HG03571 (cell line): Measurements from ENCODE around the gene AFDN.

Source experiments
- ATAC-seq: cut with Tn5 transposase; IDR thresholded peaks from one replicate; pipeline ENCODE4 v1.9.1; 2021; ENCODE audit not compliant: unreplicated experiment

The AFDN gene

GRCh38 chr6:167918548-167919278 lies 92.0 kb downstream of the AFDN start:
- no peak for ATAC-seq

- ATAC-seq = no peak
Observed at GRCh38 chr6:167919349-167919748, 92.6 kb downstream of the AFDN start.

- ATAC-seq = no peak
Observed at GRCh38 chr6:167920165-167920564, 93.5 kb downstream of the AFDN start.

- no peak for ATAC-seq
Observed at GRCh38 chr6:167921831-167922230, 95.1 kb downstream of the AFDN start.

- no peak for ATAC-seq
Observed at GRCh38 chr6:167925026-167925425, 98.3 kb downstream of the AFDN start.

GRCh38 chr6:167927246-167927645 lies 100.5 kb downstream of the AFDN start:
- ATAC-seq = no peak

GRCh38 chr6:167928111-167928510 lies 101.4 kb downstream of the AFDN start:
- ATAC-seq = no peak

- no peak for ATAC-seq
Observed at GRCh38 chr6:167930295-167930694, 103.6 kb downstream of the AFDN start.

- ATAC-seq = no peak
Observed at GRCh38 chr6:167932468-167933276, 106.0 kb downstream of the AFDN start.

GRCh38 chr6:167933290-167933689 lies 106.6 kb downstream of the AFDN start:
- no peak for ATAC-seq

- no peak for ATAC-seq
Observed at GRCh38 chr6:167933847-167934246, 107.1 kb downstream of the AFDN start.

- ATAC-seq = no peak
Observed at GRCh38 chr6:167934426-167934864, 107.7 kb downstream of the AFDN start.

- ATAC-seq = no peak
Observed at GRCh38 chr6:167936051-167936450, 109.3 kb downstream of the AFDN start.

- ATAC-seq = no peak
Observed at GRCh38 chr6:167937301-167937700, 110.6 kb downstream of the AFDN start.

GRCh38 chr6:167937948-167938911 lies 111.5 kb downstream of the AFDN start:
- ATAC-seq = no peak

GRCh38 chr6:167941822-167942221 lies 115.1 kb downstream of the AFDN start:
- ATAC-seq = no peak

- ATAC-seq = no peak
Observed at GRCh38 chr6:167944130-167944529, 117.4 kb downstream of the AFDN start.

- no peak for ATAC-seq
Observed at GRCh38 chr6:167946007-167946406, 119.3 kb downstream of the AFDN start.

GRCh38 chr6:167946604-167947003 lies 119.9 kb downstream of the AFDN start:
- ATAC-seq = no peak

- ATAC-seq = no peak
Observed at GRCh38 chr6:167947716-167948115, 121.0 kb downstream of the AFDN start.

- ATAC-seq = no peak
Observed at GRCh38 chr6:167948716-167949115, 122.0 kb downstream of the AFDN start.
